Stimulated activated CD8-positive, alpha-beta memory T cell treated with anti-CD3 and anti-CD28 coated beads, Interleukin-4, amount 100 ng/mL, for 24 hours (primary cell): ENCODE measurements around the gene CASZ1.

ENCODE experiments used
- DNase-seq: peaks from one replicate; pipeline ENCODE4 v3.0.0-alpha.2; 2020; ENCODE audit warnings: low read depth

Gene CASZ1

GRCh38 chr1:10704368-10704882, 92.0 kb downstream of the CASZ1 start:
- DNase-seq = no peak

- no peak for DNase-seq
These were observed 92.7 kb downstream of the CASZ1 start for GRCh38 chr1:10703702-10704101.

- no peak for DNase-seq
These were observed 95.3 kb downstream of the CASZ1 start for GRCh38 chr1:10701145-10701544.

GRCh38 chr1:10699470-10699835, 97.0 kb downstream of the CASZ1 start:
- DNase-seq = no peak

GRCh38 chr1:10698726-10699469, 97.5 kb downstream of the CASZ1 start:
- no peak for DNase-seq

- no peak for DNase-seq
These were observed 98.8 kb downstream of the CASZ1 start for GRCh38 chr1:10697621-10698160.

GRCh38 chr1:10696977-10697376, 99.5 kb downstream of the CASZ1 start:
- peak; percentile 32 for DNase-seq

- DNase-seq = peak; percentile 64
These were observed 101.5 kb downstream of the CASZ1 start for GRCh38 chr1:10694633-10695627.

GRCh38 chr1:10694274-10694632, 102.2 kb downstream of the CASZ1 start:
- peak; percentile 47 for DNase-seq

GRCh38 chr1:10693497-10694273, 102.8 kb downstream of the CASZ1 start:
- peak; percentile 19 for DNase-seq

GRCh38 chr1:10693152-10693496, 103.3 kb downstream of the CASZ1 start:
- no peak for DNase-seq

GRCh38 chr1:10692401-10693021, 103.9 kb downstream of the CASZ1 start:
- DNase-seq = peak; percentile 58

- no peak for DNase-seq
These were observed 104.7 kb downstream of the CASZ1 start for GRCh38 chr1:10691740-10692125.

GRCh38 chr1:10691075-10691739, 105.2 kb downstream of the CASZ1 start:
- DNase-seq = no peak

- no peak for DNase-seq
These were observed 106.0 kb downstream of the CASZ1 start for GRCh38 chr1:10690484-10690883.

GRCh38 chr1:10688409-10688786, 108.0 kb downstream of the CASZ1 start:
- no peak for DNase-seq

- no peak for DNase-seq
These were observed 108.6 kb downstream of the CASZ1 start for GRCh38 chr1:10687782-10688408.

GRCh38 chr1:10687251-10687651, 109.2 kb downstream of the CASZ1 start:
- no peak for DNase-seq

GRCh38 chr1:10686404-10687040, 109.9 kb downstream of the CASZ1 start:
- DNase-seq = no peak

- no peak for DNase-seq
These were observed 110.5 kb downstream of the CASZ1 start for GRCh38 chr1:10685808-10686403.
